ENCODE data around the gene PPP1R13B.

PPP1R13B gene, protein sequence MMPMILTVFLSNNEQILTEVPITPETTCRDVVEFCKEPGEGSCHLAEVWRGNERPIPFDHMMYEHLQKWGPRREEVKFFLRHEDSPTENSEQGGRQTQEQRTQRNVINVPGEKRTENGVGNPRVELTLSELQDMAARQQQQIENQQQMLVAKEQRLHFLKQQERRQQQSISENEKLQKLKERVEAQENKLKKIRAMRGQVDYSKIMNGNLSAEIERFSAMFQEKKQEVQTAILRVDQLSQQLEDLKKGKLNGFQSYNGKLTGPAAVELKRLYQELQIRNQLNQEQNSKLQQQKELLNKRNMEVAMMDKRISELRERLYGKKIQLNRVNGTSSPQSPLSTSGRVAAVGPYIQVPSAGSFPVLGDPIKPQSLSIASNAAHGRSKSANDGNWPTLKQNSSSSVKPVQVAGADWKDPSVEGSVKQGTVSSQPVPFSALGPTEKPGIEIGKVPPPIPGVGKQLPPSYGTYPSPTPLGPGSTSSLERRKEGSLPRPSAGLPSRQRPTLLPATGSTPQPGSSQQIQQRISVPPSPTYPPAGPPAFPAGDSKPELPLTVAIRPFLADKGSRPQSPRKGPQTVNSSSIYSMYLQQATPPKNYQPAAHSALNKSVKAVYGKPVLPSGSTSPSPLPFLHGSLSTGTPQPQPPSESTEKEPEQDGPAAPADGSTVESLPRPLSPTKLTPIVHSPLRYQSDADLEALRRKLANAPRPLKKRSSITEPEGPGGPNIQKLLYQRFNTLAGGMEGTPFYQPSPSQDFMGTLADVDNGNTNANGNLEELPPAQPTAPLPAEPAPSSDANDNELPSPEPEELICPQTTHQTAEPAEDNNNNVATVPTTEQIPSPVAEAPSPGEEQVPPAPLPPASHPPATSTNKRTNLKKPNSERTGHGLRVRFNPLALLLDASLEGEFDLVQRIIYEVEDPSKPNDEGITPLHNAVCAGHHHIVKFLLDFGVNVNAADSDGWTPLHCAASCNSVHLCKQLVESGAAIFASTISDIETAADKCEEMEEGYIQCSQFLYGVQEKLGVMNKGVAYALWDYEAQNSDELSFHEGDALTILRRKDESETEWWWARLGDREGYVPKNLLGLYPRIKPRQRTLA

DNA sequence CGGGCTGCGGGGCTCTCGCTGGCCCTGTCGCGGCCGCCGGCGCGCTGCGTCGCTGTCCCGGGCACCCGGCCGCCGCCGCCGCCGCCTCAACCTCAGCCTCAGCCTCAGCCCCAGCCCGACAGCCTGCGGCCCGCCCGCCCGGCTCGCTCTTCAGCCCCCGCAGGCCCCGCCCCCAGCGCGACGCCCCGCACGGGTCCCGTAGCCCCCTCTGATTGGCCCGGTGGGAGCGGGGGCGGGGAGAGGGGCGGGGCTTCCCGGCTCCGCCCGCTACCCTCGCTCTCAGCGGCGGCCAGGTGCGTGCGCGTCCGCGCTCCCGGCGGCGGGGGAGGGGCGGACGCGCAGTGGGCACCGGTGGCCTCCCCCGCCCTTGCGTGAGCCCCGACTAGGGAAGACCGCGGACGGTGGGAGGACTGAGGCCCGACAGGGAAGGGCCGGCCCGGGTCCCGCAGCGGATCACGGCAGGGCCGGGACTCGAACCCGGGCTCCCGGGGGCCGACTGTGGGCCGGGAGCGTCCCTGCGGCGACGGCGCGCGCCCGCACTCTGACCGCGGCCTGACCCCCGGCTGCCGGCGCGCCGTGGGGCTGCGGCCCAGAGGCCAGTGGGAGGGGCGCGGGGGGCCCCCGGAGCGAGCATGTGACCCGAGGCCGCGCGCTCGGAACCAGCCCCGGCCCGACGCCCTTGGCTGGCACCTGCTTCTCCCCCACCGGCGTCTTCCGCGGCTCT lies at the start of gene PPP1R13B:
Gene PPP1R13B, minus strand, starts transcription at position 125 of the 724 bp plus-strand sequence. CDS start 268 bp downstream, outside the sequence.
- H3K4me3 ChIP-seq (replicated peaks; ENCODE audit: low read depth, low read length), result peak within 1 kb of the TSS; percentile 54
- no peak for TF ChIP-seq CTCF (IDR thresholded peaks at IDR 0.05; ENCODE audit: low read depth, low read length, missing control alignments)
- DNase-seq (ENCODE audit: extremely low read depth, low read depth), result peak; percentile 24

- H3K4me3 ChIP-seq (replicated peaks; ENCODE audit: low read depth, low read length), result no peak overlapping the region
- no peak for DNase-seq (ENCODE audit: extremely low read depth, low read depth)
- no peak for TF ChIP-seq CTCF (IDR thresholded peaks at IDR 0.05; ENCODE audit: low read depth, low read length, missing control alignments)
These were observed 49.2 kb upstream of the PPP1R13B start for GRCh38 chr14:103896578-103896977.

DNA sequence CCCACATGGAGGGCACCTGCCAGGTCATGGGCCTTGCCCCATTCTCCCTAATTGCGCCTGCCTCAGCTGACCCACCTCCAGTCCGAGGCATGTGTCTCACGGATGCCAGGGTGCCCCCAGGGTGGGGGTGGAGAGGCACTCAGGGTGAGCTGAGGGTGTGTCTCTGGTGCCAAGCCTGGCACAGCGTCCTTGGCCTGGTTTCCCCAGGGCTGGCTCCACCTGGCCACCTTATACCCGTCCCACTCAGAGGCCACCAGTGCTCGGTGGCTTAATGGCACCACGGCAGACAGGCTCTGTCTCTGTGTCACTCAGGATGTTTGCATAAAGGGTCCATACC lies 47.3 kb upstream of the PPP1R13B start:
- no peak overlapping the region for H3K4me3 ChIP-seq (replicated peaks; ENCODE audit: low read depth, low read length)
- TF ChIP-seq CTCF (IDR thresholded peaks at IDR 0.05; ENCODE audit: low read depth, low read length, missing control alignments), result no peak
- DNase-seq (ENCODE audit: extremely low read depth, low read depth), result no peak

DNA sequence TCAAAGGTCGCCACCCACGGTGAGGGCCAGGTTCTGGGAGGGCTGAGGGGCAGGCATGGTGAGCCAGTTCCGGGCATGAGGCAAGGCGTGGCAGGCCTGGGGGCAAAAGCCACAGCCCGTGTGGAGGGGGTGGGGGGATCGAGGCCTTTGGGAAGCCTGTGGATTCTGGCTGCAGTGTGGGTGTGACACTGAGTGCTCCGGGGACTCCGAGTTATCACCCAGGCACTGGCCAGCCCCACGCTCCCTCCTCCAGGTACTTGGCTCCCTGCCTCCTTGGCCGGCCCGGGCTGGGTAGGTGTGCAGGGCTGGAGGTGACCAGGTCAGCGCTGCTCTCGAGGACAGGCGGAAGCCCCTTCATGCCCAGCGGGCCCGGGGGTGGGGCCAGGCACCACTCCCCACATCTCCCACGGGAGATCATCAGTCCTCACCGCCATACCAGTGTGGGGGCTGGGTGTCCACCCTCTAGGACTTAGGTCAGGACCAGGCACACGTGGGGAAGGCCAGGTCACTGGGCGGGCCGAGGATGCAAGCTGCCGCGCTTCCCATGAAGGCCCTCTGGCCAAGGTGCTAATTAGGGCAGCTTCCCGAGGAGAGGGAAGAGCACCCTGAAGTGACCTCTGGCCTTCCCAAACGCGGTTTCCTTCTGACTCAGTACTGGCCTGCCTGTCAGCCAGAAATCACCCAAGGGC lies 46.8 kb upstream of the PPP1R13B start:
- no peak for DNase-seq (ENCODE audit: extremely low read depth, low read depth)

GRCh38 chr14:103892247-103892646 lies 44.9 kb upstream of the PPP1R13B start:
- TF ChIP-seq CTCF (IDR thresholded peaks at IDR 0.05; ENCODE audit: low read depth, low read length, missing control alignments), result no peak
- no peak overlapping the region for H3K4me3 ChIP-seq (replicated peaks; ENCODE audit: low read depth, low read length)
- no peak for DNase-seq (ENCODE audit: extremely low read depth, low read depth)

More for the DNA sequence above, 46.8 kb upstream of the PPP1R13B start:
- no peak for TF ChIP-seq CTCF (IDR thresholded peaks at IDR 0.05; ENCODE audit: low read depth, low read length, missing control alignments)
- no peak overlapping the region for H3K4me3 ChIP-seq (replicated peaks; ENCODE audit: low read depth, low read length)

Measured in HFF-Myc (cell line).